CD14-positive monocyte (primary cell): ENCODE results near the gene EPHB2. TPM values are rescaled to one million over a fixed set of nuclear protein-coding genes. Genes with fewer than 3 reads are reported as not detected.

Source experiments
- DNase-seq, 3 donors: peaks; one replicate each; pipeline ENCODE4 v3.0.0-alpha.2; 2011 to 2022
- H2AFZ ChIP-seq: 2 replicates; pipeline ENCODE4 v1.6.0; 2012; ENCODE audit warnings: mild to moderate bottlenecking, low read depth, low read length, inconsistent platforms; ENCODE audit not compliant: insufficient read depth, poor library complexity, severe bottlenecking
- H3K27ac ChIP-seq, 2 donors: 1 replicate in 1 of 2; 2 replicates in 1 of 2; pipeline ENCODE4 v1.5.1; 2012 to 2013; ENCODE audit warnings: low read length in 2 of 2, control low read depth in 1 of 2, inconsistent platforms in 1 of 2, low read depth in 1 of 2, mild to moderate bottlenecking in 1 of 2
- H3K27me3 ChIP-seq, 2 donors: one replicate each; pipeline versions ENCODE4 v1.6.0 to v1.6.1; 2011 to 2013; ENCODE audit warnings: low read length in 2 of 2; ENCODE audit not compliant: control insufficient read depth in 2 of 2, insufficient read depth in 2 of 2
- H3K36me3 ChIP-seq, 2 donors: replicated peaks in 1 of 2; 1 replicate in 1 of 2; 2 replicates in 1 of 2; pipeline versions ENCODE4 v1.5.1 to v1.6.1; 2012 to 2013; ENCODE audit warnings: low read length in 2 of 2, control low read depth in 1 of 2, inconsistent platforms in 1 of 2, mild to moderate bottlenecking in 1 of 2; ENCODE audit not compliant: insufficient read depth in 2 of 2, control insufficient read depth in 1 of 2
- H3K4me1 ChIP-seq, 2 donors: 1 replicate in 1 of 2; 2 replicates in 1 of 2; pipeline versions ENCODE4 v1.5.1 to v1.6.1; 2012 to 2013; ENCODE audit warnings: low read length in 2 of 2, control low read depth in 1 of 2, inconsistent platforms in 1 of 2, mild to moderate bottlenecking in 1 of 2, moderate library complexity in 1 of 2; ENCODE audit not compliant: insufficient read depth in 2 of 2, control insufficient read depth in 1 of 2
- H3K4me2 ChIP-seq: replicated peaks from 2 replicates; pipeline ENCODE3; 2012; ENCODE audit warnings: low read length, moderate library complexity, mild to moderate bottlenecking; ENCODE audit not compliant: poor library complexity, severe bottlenecking; ENCODE audit errors: extremely low read depth
- H3K4me3 ChIP-seq, 3 experiments: fragments of 200-600 bp in 1 of 3; sonication (generic) in 1 of 3; replicated peaks in 1 of 3; 1 replicate in 2 of 3; 2 replicates in 1 of 3; pipeline ENCODE4 v1.5.1; 2011 to 2013; ENCODE audit warnings: low read length in 3 of 3, mild to moderate bottlenecking in 3 of 3, control low read depth in 2 of 3, low read depth in 2 of 3, inconsistent platforms in 1 of 3, moderate library complexity in 1 of 3
- H3K79me2 ChIP-seq: 2 replicates; pipeline ENCODE4 v1.6.0; 2012; ENCODE audit warnings: mild to moderate bottlenecking, control low read depth, inconsistent platforms, low read length, moderate library complexity; ENCODE audit not compliant: insufficient read depth
- H3K9ac ChIP-seq: 2 replicates; pipeline ENCODE4 v1.6.0; 2017; ENCODE audit warnings: low read length, mild to moderate bottlenecking; ENCODE audit not compliant: insufficient read depth, poor library complexity, severe bottlenecking
- H3K9me3 ChIP-seq, 2 donors: replicated peaks in 1 of 2; 1 replicate in 1 of 2; 2 replicates in 1 of 2; pipeline versions ENCODE4 v1.5.1 to v1.6.1; 2012 to 2013; ENCODE audit warnings: low read length in 2 of 2, control low read depth in 1 of 2; ENCODE audit not compliant: control insufficient read depth in 1 of 2, insufficient read depth in 1 of 2
- H4K20me1 ChIP-seq: 2 replicates; pipeline ENCODE4 v1.6.0; 2012; ENCODE audit warnings: mild to moderate bottlenecking, low read length, control low read depth, moderate library complexity; ENCODE audit not compliant: insufficient read depth
- H3K27ac Mint-ChIP-seq, 7 donors: one replicate each; pipeline ENCODE4 v1.8.0; 2020; ENCODE audit warnings: mild to moderate bottlenecking in 7 of 7, mixed read lengths in 7 of 7, moderate library complexity in 6 of 7, inconsistent platforms in 2 of 7
- H3K27me3 Mint-ChIP-seq, 3 donors: one replicate each; pipeline ENCODE4 v1.8.0; 2021 to 2022; ENCODE audit warnings: low read depth in 3 of 3, mild to moderate bottlenecking in 3 of 3, mixed read lengths in 3 of 3, moderate library complexity in 3 of 3, inconsistent platforms in 1 of 3
- H3K36me3 Mint-ChIP-seq, 2 donors: one replicate each; pipeline ENCODE4 v1.8.0; 2020; ENCODE audit warnings: mixed read lengths in 2 of 2, inconsistent platforms in 1 of 2, mild to moderate bottlenecking in 1 of 2
- H3K4me1 Mint-ChIP-seq: one replicate; pipeline ENCODE4 v1.8.0; 2020; ENCODE audit warnings: mild to moderate bottlenecking, mixed read lengths
- H3K4me3 Mint-ChIP-seq, 2 donors: one replicate each; pipeline ENCODE4 v1.8.0; 2020; ENCODE audit warnings: mild to moderate bottlenecking in 2 of 2, mixed read lengths in 2 of 2, moderate library complexity in 1 of 2
- H3K9me3 Mint-ChIP-seq, 7 donors: one replicate each; pipeline ENCODE4 v1.8.0; 2020 to 2022; ENCODE audit warnings: mixed read lengths in 7 of 7, mild to moderate bottlenecking in 6 of 7, moderate library complexity in 6 of 7, inconsistent platforms in 2 of 7
- WGBS: methylation state at CpG from one replicate; pipeline ENCODE4 v1.1.5; 2013; ENCODE audit warnings: missing lambda C conversion rate; ENCODE audit not compliant: insufficient coverage; 5-methylcytosine and 5-hydroxymethylcytosine counted together
- intact Hi-C, 2 donors: fragments of 100-400 bp; cut with micrococcal nuclease; formaldehyde crosslinking; loops; one replicate each; pipeline versions ENCODE4 v1.15.0 to v1.15.1; 2023
- polyA plus RNA-seq, 3 donors: library from polyadenylated mRNA; depleted of rRNA in 1 of 3; unstranded in 2 of 3; stranded (reverse) in 1 of 3; fragments of 300-500 nt in 2 of 3; fragments of >200 nt in 1 of 3; fragmentation: Illumina TruSeq in 2 of 3; gene quantifications; 1 replicate in 2 of 3; 2 replicates in 1 of 3; pipeline ENCODE4 v1.2.3, GENCODE V29; 2012 to 2021
- TF ChIP-seq, protein P1 (sequence below): fragments of 200-600 bp; IDR thresholded peaks from one replicate; pipeline ENCODE4 v1.8.0; 2022; ENCODE audit warnings: antibody characterized with exemption, mild to moderate bottlenecking

EPHB2 gene
- polyA plus RNA-seq, 3 donors, result 2.9 to 5.6 (median 3.4) TPM

DNA sequence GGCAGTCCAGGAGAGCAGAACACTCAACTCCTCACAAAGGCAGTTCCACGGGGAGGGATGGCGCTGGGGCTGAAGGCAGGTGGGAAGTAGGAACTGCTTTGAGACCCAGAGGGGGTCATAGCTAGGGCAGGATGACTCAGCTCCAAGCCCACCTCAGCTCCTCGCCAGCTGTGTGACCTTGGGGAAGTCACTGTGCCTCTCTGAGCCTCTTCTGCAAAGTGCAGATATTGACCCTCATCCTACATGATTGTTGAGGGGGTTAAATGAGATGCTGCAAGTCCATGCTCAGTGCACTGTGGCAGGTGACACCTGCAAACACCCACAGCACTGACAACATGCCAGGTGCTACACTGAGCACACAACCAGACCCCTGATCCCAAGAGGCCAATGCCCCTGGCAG is 168.8 kb downstream of the EPHB2 start:
- H3K9me3 ChIP-seq, result no peaks in the 10 kb centered on the region
- H3K4me2 ChIP-seq, result no peak overlapping the region
- no peaks in the 10 kb centered on the region for H3K79me2 ChIP-seq
- H3K4me1 ChIP-seq, result no peaks in the 10 kb centered on the region
- H3K9me3 Mint-ChIP-seq, result no peaks in the 10 kb centered on the region
- no peaks in the 10 kb centered on the region for H3K36me3 ChIP-seq
- no peaks in the 10 kb centered on the region for H3K4me1 Mint-ChIP-seq
- H2AFZ ChIP-seq, result no peak overlapping the region
- H3K27me3 Mint-ChIP-seq, result peaks cover 0 to 7% (median 1%) of the 10 kb centered on the region in 3 donors
- DNase-seq, result no peak
- H3K27me3 ChIP-seq, result no peaks in the 10 kb centered on the region
- WGBS, result no CpG with 5 or more reads among the region's 3 CpGs
- H3K4me3 Mint-ChIP-seq, result no peak overlapping the region
- TF ChIP-seq, protein P1, sequence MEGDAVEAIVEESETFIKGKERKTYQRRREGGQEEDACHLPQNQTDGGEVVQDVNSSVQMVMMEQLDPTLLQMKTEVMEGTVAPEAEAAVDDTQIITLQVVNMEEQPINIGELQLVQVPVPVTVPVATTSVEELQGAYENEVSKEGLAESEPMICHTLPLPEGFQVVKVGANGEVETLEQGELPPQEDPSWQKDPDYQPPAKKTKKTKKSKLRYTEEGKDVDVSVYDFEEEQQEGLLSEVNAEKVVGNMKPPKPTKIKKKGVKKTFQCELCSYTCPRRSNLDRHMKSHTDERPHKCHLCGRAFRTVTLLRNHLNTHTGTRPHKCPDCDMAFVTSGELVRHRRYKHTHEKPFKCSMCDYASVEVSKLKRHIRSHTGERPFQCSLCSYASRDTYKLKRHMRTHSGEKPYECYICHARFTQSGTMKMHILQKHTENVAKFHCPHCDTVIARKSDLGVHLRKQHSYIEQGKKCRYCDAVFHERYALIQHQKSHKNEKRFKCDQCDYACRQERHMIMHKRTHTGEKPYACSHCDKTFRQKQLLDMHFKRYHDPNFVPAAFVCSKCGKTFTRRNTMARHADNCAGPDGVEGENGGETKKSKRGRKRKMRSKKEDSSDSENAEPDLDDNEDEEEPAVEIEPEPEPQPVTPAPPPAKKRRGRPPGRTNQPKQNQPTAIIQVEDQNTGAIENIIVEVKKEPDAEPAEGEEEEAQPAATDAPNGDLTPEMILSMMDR, result no peak
- no peaks in the 10 kb centered on the region for H3K36me3 Mint-ChIP-seq
- H3K27ac Mint-ChIP-seq, result no peak overlapping the region
- no peak overlapping the region for H3K9ac ChIP-seq
- H3K27ac ChIP-seq, result no peak overlapping the region
- intact Hi-C loops, result no loop called here
- no peaks in the 10 kb centered on the region for H4K20me1 ChIP-seq
- H3K4me3 ChIP-seq, result no peak overlapping the region

DNA sequence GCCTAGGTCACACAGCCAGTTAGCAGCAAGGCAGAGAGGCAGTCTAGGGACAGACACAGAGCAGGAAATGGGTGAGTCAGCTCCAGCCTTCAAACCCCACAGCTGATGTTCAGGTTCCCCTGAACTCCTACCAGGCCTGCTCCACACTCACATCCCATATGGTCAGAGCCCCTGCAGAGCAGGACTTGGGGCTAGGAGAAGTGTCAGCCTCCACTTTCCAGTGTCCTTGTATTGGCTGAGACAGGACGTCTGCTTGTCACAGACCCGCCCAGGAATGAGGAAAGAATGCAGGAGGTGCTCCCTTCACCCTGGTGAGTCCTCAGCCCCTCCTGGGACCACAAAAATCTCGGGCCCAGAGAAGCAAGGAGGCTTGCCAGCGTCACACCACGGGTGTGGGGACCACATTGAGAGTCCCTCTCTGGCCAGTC is 169.5 kb downstream of the EPHB2 start:
- Mint-ChIP-seq H3K4me3 (no peak overlapping the region), H3K9me3 (no peaks in the 10 kb centered on the region), H3K27ac (no peak overlapping the region), H3K27me3 (peaks cover 0 to 7% (median 1%) of the 10 kb centered on the region in 3 donors), H3K4me1 (peaks cover 7% of the 10 kb centered on the region), H3K36me3 (no peaks in the 10 kb centered on the region)
- no peak overlapping the region for H3K27ac ChIP-seq
- no peak overlapping the region for H3K4me2 ChIP-seq
- peaks cover 0 to 5% of the 10 kb centered on the region in 2 donors for H3K4me1 ChIP-seq
- TF ChIP-seq, protein P1, result no peak
- H3K4me3 ChIP-seq, result no peak overlapping the region
- H3K9me3 ChIP-seq, result no peaks in the 10 kb centered on the region
- H3K9ac ChIP-seq, result no peak overlapping the region
- H3K36me3 ChIP-seq, result no peaks in the 10 kb centered on the region
- intact Hi-C loops, result no loop called here
- H4K20me1 ChIP-seq, result no peaks in the 10 kb centered on the region
- 84% methylated on average over 4 of the region's 5 CpGs for WGBS
- H3K27me3 ChIP-seq, result no peaks in the 10 kb centered on the region
- H3K79me2 ChIP-seq, result no peaks in the 10 kb centered on the region
- no peak overlapping the region for H2AFZ ChIP-seq
- no peak for DNase-seq
